WI38 (cell line): ENCODE data around the gene SERPINB12.

Source experiments
- H3K4me3 ChIP-seq: 2 replicates; pipeline ENCODE4 v1.5.1; 2011; ENCODE audit warnings: low read depth, mild to moderate bottlenecking, control low read depth, low read length
- TF ChIP-seq, protein P1 (sequence below): IDR thresholded peaks from 2 replicates; pipeline ENCODE4 v1.5.1; 2012; ENCODE audit warnings: low read depth, mild to moderate bottlenecking, control low read depth, low read length

SERPINB12 gene, protein sequence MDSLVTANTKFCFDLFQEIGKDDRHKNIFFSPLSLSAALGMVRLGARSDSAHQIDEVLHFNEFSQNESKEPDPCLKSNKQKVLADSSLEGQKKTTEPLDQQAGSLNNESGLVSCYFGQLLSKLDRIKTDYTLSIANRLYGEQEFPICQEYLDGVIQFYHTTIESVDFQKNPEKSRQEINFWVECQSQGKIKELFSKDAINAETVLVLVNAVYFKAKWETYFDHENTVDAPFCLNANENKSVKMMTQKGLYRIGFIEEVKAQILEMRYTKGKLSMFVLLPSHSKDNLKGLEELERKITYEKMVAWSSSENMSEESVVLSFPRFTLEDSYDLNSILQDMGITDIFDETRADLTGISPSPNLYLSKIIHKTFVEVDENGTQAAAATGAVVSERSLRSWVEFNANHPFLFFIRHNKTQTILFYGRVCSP

DNA sequence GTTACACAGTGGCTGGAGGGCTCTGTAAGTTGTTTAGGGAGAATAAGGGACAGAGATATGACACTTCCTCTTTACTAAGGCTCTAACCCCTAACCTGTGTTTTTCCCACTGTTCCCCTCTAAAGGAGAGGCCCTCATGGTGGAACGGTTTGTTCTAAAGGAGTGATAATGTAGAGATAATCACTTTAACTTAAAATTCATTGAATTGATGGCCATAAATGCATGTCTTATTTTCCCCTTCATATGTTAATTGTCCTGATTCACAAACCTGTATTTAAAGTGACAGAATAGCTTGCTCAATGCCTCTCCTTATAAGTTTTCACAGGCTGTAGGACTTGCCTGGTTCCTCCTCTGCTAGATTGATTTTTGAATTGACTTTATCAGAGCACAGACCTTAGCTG, at the start of gene SERPINB12:
TSS of gene SERPINB12 (plus strand) at position 301 of the 400 bp plus-strand sequence. CDS start 13,791 bp downstream, outside the sequence.
- H3K4me3 ChIP-seq = no peak within 1 kb of the TSS
- TF ChIP-seq, protein P1, sequence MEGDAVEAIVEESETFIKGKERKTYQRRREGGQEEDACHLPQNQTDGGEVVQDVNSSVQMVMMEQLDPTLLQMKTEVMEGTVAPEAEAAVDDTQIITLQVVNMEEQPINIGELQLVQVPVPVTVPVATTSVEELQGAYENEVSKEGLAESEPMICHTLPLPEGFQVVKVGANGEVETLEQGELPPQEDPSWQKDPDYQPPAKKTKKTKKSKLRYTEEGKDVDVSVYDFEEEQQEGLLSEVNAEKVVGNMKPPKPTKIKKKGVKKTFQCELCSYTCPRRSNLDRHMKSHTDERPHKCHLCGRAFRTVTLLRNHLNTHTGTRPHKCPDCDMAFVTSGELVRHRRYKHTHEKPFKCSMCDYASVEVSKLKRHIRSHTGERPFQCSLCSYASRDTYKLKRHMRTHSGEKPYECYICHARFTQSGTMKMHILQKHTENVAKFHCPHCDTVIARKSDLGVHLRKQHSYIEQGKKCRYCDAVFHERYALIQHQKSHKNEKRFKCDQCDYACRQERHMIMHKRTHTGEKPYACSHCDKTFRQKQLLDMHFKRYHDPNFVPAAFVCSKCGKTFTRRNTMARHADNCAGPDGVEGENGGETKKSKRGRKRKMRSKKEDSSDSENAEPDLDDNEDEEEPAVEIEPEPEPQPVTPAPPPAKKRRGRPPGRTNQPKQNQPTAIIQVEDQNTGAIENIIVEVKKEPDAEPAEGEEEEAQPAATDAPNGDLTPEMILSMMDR = no peak

DNA sequence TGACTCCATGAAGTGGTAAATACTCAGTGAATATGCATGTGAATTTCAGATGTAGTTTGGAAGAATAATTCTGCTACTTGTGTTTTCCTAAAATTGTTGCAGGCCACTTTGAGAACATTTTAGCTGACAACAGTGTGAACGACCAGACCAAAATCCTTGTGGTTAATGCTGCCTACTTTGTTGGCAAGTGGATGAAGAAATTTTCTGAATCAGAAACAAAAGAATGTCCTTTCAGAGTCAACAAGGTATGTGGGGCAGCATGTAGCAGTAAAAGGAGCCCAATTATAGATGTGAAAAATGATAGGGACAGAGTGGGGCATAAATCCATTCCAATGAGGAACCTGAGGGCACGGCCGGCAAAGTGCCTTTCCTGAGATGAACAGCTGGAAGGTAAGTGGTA, 49.3 kb upstream of the SERPINB12 start:
- no peak overlapping the region for H3K4me3 ChIP-seq
- TF ChIP-seq, protein P1 = no peak

DNA sequence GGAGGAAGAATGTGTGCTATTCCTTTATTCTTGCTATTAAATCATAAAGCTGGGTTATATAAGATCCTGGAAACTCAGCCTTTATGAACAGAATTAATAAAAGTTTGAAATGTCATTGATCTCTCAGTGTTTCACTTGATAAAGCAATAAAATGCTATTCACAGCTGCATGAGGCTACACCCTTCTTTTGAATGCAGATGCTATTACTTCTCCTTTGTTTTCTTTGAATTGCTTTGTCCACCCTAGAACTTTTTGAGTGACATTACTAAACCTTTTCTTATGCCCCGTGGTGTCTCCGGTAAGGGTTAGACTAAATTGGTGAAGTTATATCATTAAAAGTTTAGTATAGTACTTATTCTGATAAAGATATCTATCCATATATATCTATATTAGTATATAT, 46.5 kb upstream of the SERPINB12 start:
- TF ChIP-seq, protein P1 = no peak
- H3K4me3 ChIP-seq = no peak overlapping the region

DNA sequence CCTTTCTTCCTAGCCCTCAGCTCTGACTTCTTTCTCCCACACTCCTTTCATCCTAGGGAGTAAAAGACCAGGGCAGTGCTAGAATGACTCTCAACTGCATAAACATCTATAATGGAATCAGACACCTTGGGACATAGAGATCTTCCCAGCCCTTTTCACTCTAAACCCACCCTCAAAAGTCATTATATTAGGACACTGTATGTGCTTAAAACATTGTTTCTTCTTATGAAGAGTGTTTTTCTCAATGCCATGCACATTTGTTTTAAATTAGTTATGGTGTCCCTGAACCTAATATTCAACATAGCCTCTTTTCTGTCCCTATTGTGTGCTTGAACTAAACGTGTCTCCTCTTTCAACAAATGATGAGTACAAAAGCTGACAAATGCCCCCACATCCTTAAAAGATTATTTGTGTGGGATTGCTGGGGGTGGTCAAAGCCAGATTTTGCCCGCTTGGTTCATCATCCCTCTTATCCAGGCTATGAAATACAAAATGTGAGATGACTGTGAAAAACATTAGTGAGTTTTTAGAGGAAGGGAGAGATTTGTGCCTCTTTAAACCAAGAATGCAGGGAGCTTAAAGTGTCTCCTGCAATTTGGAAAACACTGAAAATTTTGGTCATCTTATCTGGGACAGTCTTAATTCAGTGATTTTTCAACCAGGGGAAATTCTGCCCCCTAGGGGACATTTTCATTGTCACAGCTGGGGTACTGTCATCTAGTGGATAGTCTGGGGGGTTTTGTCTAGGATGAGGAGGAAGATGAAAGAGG, 36.4 kb upstream of the SERPINB12 start:
- H3K4me3 ChIP-seq = no peak overlapping the region
- TF ChIP-seq, protein P1 = peak; percentile 37; the same call in 1 of the 2 replicates

DNA sequence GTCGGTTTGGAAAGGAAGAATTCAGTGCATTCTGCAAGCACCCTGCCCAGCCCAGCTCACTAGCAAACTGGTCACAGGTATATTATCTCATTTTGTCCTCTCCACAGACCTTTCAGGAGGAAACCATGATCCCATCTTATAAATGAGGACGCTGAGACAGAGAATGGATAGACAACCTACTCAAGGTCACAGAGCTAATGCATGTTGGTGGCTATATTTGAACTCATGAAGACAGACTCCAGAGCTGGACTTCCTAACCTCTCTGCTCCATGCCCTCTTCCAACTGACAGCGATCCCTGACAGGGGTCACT, 35.9 kb upstream of the SERPINB12 start:
- TF ChIP-seq, protein P1 = no peak
- H3K4me3 ChIP-seq = no peak overlapping the region

DNA sequence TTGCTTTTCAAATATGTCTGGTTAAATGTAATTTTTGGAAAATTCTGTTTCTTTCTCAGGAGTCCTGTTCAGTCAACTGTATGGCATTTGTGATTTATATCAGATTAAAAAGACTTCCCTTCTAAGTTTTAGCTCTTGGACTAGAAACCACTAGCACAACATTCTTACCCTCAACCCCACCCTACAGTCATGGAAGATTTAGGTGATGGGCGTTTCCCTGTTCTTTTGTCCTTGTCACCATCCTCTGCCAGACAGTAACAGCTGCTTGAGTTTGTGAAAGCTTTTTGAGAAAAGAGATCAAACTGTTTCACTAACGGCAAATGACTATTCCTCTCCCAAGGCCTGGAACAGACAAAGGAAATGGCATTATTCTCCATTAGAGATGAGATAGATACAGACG, 33.6 kb upstream of the SERPINB12 start:
- H3K4me3 ChIP-seq = no peak overlapping the region
- TF ChIP-seq, protein P1 = no peak

DNA sequence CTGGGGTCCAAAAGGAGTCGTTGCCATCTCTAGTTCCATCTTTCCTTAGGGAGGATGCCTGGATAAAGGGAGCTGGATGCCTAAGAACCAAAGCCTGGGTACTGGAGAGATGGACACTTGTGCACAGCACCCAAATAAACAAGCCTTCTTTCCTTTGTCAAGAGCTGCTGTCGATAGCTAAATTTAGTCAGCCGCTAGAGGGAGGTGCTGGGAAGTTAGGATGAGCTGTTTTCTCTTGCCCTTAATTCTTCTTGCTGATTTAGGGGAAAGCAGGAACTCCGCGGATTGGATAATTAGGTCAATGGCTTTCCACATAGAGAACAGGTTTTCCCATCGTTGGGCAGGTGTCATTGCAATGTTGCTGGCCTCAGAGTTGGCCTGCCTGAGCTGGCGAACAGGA, 30.9 kb upstream of the SERPINB12 start:
- H3K4me3 ChIP-seq = no peak overlapping the region
- TF ChIP-seq, protein P1 = peak; percentile 72
